BJ (cell line): ENCODE results near the gene MYH15. TPM values are rescaled to one million over a fixed set of nuclear protein-coding genes. Genes with fewer than 3 reads are reported as not detected.

Source experiments
- CTCF ChIA-PET: fragments of 350-600 bp; formaldehyde crosslinking; extraction: SDS; loops from one replicate; lab custom pipeline; 2021; ENCODE audit warnings: antibody characterized with exemption, inconsistent platforms; lab: Yijun Ruan, JAX
- POLR2A ChIA-PET: fragments of 300-600 bp; sonication (Branson Sonifier 250); formaldehyde crosslinking; extraction: SDS; loops from one replicate; lab custom pipeline; 2021; ENCODE audit warnings: antibody characterized with exemption; lab: Charles Lee
- DNase-seq: peaks from one replicate; pipeline ENCODE4 v3.0.0-alpha.2; 2011; ENCODE audit warnings: low read depth
- H3K27me3 ChIP-seq: 2 replicates; pipeline ENCODE4 v1.6.0; 2011; ENCODE audit warnings: low read length; ENCODE audit not compliant: control insufficient read depth, insufficient read depth
- H3K36me3 ChIP-seq: 2 replicates; pipeline ENCODE4 v1.5.1; 2011; ENCODE audit warnings: low read length; ENCODE audit not compliant: control insufficient read depth, insufficient read depth
- H3K4me3 ChIP-seq: 2 replicates; pipeline ENCODE4 v1.5.1; 2011; ENCODE audit warnings: low read depth, mild to moderate bottlenecking, control low read depth, low read length
- CTCF ChIP-seq: IDR thresholded peaks from 2 replicates; pipeline ENCODE4 v1.5.1; 2011; ENCODE audit warnings: low read depth, mild to moderate bottlenecking, control low read depth, inconsistent platforms, low read length, moderate library complexity; ENCODE audit not compliant: insufficient read depth
- polyA plus RNA-seq: library from polyadenylated mRNA; depleted of rRNA; stranded (reverse); fragments of >200 nt; gene quantifications from 2 replicates; pipeline ENCODE4 v1.2.3, GENCODE V29; 2011

MYH15 gene
- polyA plus RNA-seq, 1 experiment = 0.02 TPM

- H3K36me3 ChIP-seq = no peaks in the 10 kb centered on the region
- ChIA-PET POLR2A (no interaction called here), CTCF (interaction anchor here (1.2 kb wide), 1 partner anchor 10 kb away, joined by 3 read pairs; no protein-coding TSS in a partner anchor)
- H3K4me3 ChIP-seq = no peak overlapping the region
- TF ChIP-seq CTCF = no peak
- DNase-seq = no peak
- peaks cover 4% of the 10 kb centered on the region for H3K27me3 ChIP-seq
Measured at GRCh38 chr3:108394016-108394415, 116.4 kb downstream of the MYH15 start.

- Histone ChIP-seq H3K27me3 (peaks cover 4% of the 10 kb centered on the region), H3K36me3 (no peaks in the 10 kb centered on the region), H3K4me3 (no peak overlapping the region)
- ChIA-PET POLR2A (no interaction called here), CTCF (interaction anchor here (0.5 to 1.2 kb wide), 2 partner anchors 9 to 1145 kb away, joined by 3 to 5 read pairs; no protein-coding TSS in a partner anchor)
- TF ChIP-seq CTCF = no peak
- DNase-seq = no peak
Measured at GRCh38 chr3:108393128-108393900, 117.1 kb downstream of the MYH15 start.

- no peak for TF ChIP-seq CTCF
- DNase-seq = no peak
- Histone ChIP-seq H3K36me3 (no peaks in the 10 kb centered on the region), H3K4me3 (no peak overlapping the region), H3K27me3 (peaks cover 4% of the 10 kb centered on the region)
- CTCF ChIA-PET = no interaction called here
- POLR2A ChIA-PET = no interaction called here
Measured at GRCh38 chr3:108391917-108392593, 118.3 kb downstream of the MYH15 start.

GRCh38 chr3:108389372-108389771 is 121.0 kb downstream of the MYH15 start:
- ChIA-PET POLR2A (no interaction called here), CTCF (interaction anchor here (0.9 kb wide), 1 partner anchor 30 kb away, joined by 3 read pairs; no protein-coding TSS in a partner anchor)
- no peaks in the 10 kb centered on the region for H3K36me3 ChIP-seq
- H3K4me3 ChIP-seq = no peak overlapping the region
- no peak for DNase-seq
- H3K27me3 ChIP-seq = peaks cover 4% of the 10 kb centered on the region
- no peak for TF ChIP-seq CTCF
